ENCODE data around the gene GLT1D1. TPM values are rescaled to one million over a fixed set of nuclear protein-coding genes. Genes with fewer than 3 reads are reported as not detected.

GLT1D1 gene
- total and polyA plus RNA-seq, 2 of the 8 experiments (the other 6 are each of a cell fraction or from before 2014, with no cell fraction given) = 1.5 to 3.6 TPM

- no peak overlapping the region for H4K5ac ChIP-seq (ENCODE audit: insufficient read length, low read depth, low read length)
- no peak overlapping the region for H2BK15ac ChIP-seq (ENCODE audit: low read length)
- DNase-seq (ENCODE audit: low read depth in 1 of 2, low spot score in 2 of 2) (no peak), FAIRE-seq (no peak)
- peak overlapping the region; percentile 45 to 71 for H3K4me2 ChIP-seq (ENCODE audit: insufficient read depth in 1 of 2, low read depth in 2 of 2, low read length in 2 of 2)
- H3K23me2 ChIP-seq (ENCODE audit: low read depth, low read length) = peaks cover 6% of the 10 kb centered on the region; the same call in 1 of the 2 replicates
- H2BK120ac ChIP-seq (replicated peaks; ENCODE audit: low read depth, low read length) = peak overlapping the region; percentile 24
- H3K9ac ChIP-seq (replicated peaks in 1 of 4; ENCODE audit: extremely low read depth in 1 of 4, low read depth in 3 of 4, low read length in 3 of 4) = no peak overlapping the region; a peak in 1 of 7 replicates
- peak overlapping the region; percentile 40 for H3K4ac ChIP-seq (replicated peaks; ENCODE audit: insufficient read length, low read depth, low read length)
- CTCF ChIA-PET (ENCODE audit: partially characterized antibody) = interaction anchor here (0.5 to 4.7 kb wide), 41 partner anchors 10 to 1061 kb away, joined by 3 to 20 read pairs (median 4); no protein-coding TSS in a partner anchor
- POLR2A ChIA-PET (ENCODE audit: partially characterized antibody) = interaction anchor here (0.7 to 2.5 kb wide), 4 partner anchors 10 to 258 kb away, joined by 3 to 9 read pairs (median 4); no protein-coding TSS in a partner anchor
- 37% methylated on average over 12 of the region's 13 CpGs; no CpG with 5 or more reads in 1 of the 2 experiments for WGBS, 2 experiments (ENCODE audit: extremely low coverage in 1 of 2, insufficient coverage in 1 of 2, insufficient read length in 1 of 2, insufficient replicate concordance in 2 of 2, low coverage in 1 of 2, low lambda C conversion rate in 2 of 2, missing lambda C conversion rate in 1 of 2)
- H4K8ac ChIP-seq (ENCODE audit: extremely low read depth, insufficient read depth, low read length) = peak overlapping the region; percentile 59
- peak overlapping the region in 3 of 4 experiments; percentile 28 to 53 (median 40); a peak in 5 of 8 replicates for H3K4me3 ChIP-seq (ENCODE audit: extremely low read depth in 1 of 4, insufficient read depth in 2 of 4, low read depth in 3 of 4, low read length in 4 of 4)
- H3K27me3 ChIP-seq (replicated peaks in 1 of 4; ENCODE audit: control insufficient read depth in 3 of 4, extremely low read depth in 1 of 4, insufficient read depth in 3 of 4, low read length in 3 of 4) = peaks cover 0 to 17% (median 10%) of the 10 kb centered on the region in 4 experiments; a peak in 6 of 7 replicates
- H3K79me1 ChIP-seq (ENCODE audit: low read depth, low read length) = no peaks in the 10 kb centered on the region
- no peaks in the 10 kb centered on the region for H4K20me1 ChIP-seq (replicated peaks in 1 of 2; ENCODE audit: control insufficient read depth in 1 of 2, insufficient read depth in 2 of 2, low read length in 2 of 2)
- no peak overlapping the region for H2AK5ac ChIP-seq (ENCODE audit: low read depth, low read length)
- no peak overlapping the region for H3K27ac ChIP-seq (ENCODE audit: low read depth, low read length)
- no peak overlapping the region for H3K56ac ChIP-seq (replicated peaks; ENCODE audit: insufficient read length, low read depth, low read length)
- peak overlapping the region; percentile 24; the same call in 1 of the 2 replicates for H3K18ac ChIP-seq (ENCODE audit: extremely low read depth, low read length)
- H3K4me1 ChIP-seq (replicated peaks in 1 of 4; ENCODE audit: control insufficient read depth in 3 of 4, insufficient read depth in 4 of 4, low read length in 3 of 4) = peaks cover 4 to 45% (median 21%) of the 10 kb centered on the region in 4 experiments
- H3K23ac ChIP-seq (ENCODE audit: insufficient read length) = no peak overlapping the region
- no peak overlapping the region for H2BK20ac ChIP-seq (ENCODE audit: low read length)
- 0 out of 2 replicates have a peak overlapping the region, but pooled peaks have one; percentile 16 for H2BK5ac ChIP-seq (ENCODE audit: low read depth, low read length)
- H3K36me3 ChIP-seq (ENCODE audit: control insufficient read depth in 2 of 4, insufficient read depth in 4 of 4, low read length in 3 of 4) = no peaks in the 10 kb centered on the region
- H2BK12ac ChIP-seq (ENCODE audit: low read depth, low read length) = no peak overlapping the region
- no peaks in the 10 kb centered on the region for H3K79me2 ChIP-seq (ENCODE audit: control insufficient read depth in 1 of 2, insufficient read depth in 2 of 2, low read length in 2 of 2)
- H3K9me3 ChIP-seq (ENCODE audit: insufficient read depth in 2 of 2, low read depth in 1 of 2, low read length in 1 of 2) = no peaks in the 10 kb centered on the region
- H3K14ac ChIP-seq (ENCODE audit: insufficient read length) = no peak overlapping the region
- H4K91ac ChIP-seq (replicated peaks; ENCODE audit: insufficient read length, low read length) = no peak overlapping the region
- no peak overlapping the region for H2AFZ ChIP-seq (ENCODE audit: low read length)
- TF ChIP-seq, protein P1, sequence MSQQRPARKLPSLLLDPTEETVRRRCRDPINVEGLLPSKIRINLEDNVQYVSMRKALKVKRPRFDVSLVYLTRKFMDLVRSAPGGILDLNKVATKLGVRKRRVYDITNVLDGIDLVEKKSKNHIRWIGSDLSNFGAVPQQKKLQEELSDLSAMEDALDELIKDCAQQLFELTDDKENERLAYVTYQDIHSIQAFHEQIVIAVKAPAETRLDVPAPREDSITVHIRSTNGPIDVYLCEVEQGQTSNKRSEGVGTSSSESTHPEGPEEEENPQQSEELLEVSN (IDR thresholded peaks at IDR 0.05) = no peak
- TF ChIP-seq CBX8 (IDR thresholded peaks at IDR 0.05; ENCODE audit: borderline replicate concordance, low read depth, low read length) (no peak), KDM5A (IDR thresholded peaks at IDR 0.05; ENCODE audit: low read length) (no peak), POLR2A (IDR thresholded peaks at IDR 0.05; ENCODE audit: control extremely low read depth in 1 of 2, low read depth in 2 of 2, low read length in 2 of 2) (no peak)
Measured at GRCh38 chr12:128970110-128970509, 116.8 kb downstream of the GLT1D1 start.

Measured in H1 (cell line).